Panc1 (cell line): ENCODE data around the gene CLUH. TPM values are rescaled to one million over a fixed set of nuclear protein-coding genes. Genes with fewer than 3 reads are reported as not detected.

ENCODE experiments used
- ATAC-seq: fragments of 200-7000 bp; cut with Tn5 transposase; 2 replicates; pipeline ENCODE4 v1.9.1; 2020; ENCODE audit warnings: mild to moderate bottlenecking, moderate library complexity
- BruUV-seq: library from RNA; stranded (reverse); fragments of 400-500 nt; replicated peaks from 2 replicates; lab custom pipeline; 2021; lab: Mats Ljungman, UMichigan
- CTCF ChIA-PET: fragments of 300-600 bp; sonication (Branson Sonifier 250); formaldehyde crosslinking; loops from one replicate; lab custom pipeline; 2022; ENCODE audit warnings: antibody characterized with exemption; lab: Charles Lee
- POLR2A ChIA-PET: fragments of 300-600 bp; sonication (Branson Sonifier 250); formaldehyde crosslinking; loops from one replicate; lab custom pipeline; 2022; ENCODE audit warnings: antibody characterized with exemption; lab: Charles Lee
- DNase-seq: peaks from one replicate; pipeline ENCODE4 v3.0.0-alpha.2; 2010; ENCODE audit warnings: low read depth, low spot score
- H3K27ac ChIP-seq: 2 replicates; pipeline ENCODE4 v1.5.1; 2011; ENCODE audit warnings: mild to moderate bottlenecking, low read length, inconsistent platforms
- H3K27me3 ChIP-seq: fragments of 200-500 bp; sonication (Bioruptor generic); 2 replicates; pipeline ENCODE4 v1.6.0; 2014; ENCODE audit warnings: low read length, inconsistent platforms; ENCODE audit not compliant: control insufficient read depth, insufficient read depth
- H3K36me3 ChIP-seq: fragments of 200-500 bp; sonication (Bioruptor generic); 2 replicates; pipeline ENCODE4 v1.5.1; 2014; ENCODE audit warnings: inconsistent platforms, mild to moderate bottlenecking, low read length, moderate library complexity; ENCODE audit not compliant: control insufficient read depth, insufficient read depth
- H3K4me1 ChIP-seq: 2 replicates; pipeline ENCODE4 v1.5.1; 2011; ENCODE audit warnings: inconsistent platforms, mild to moderate bottlenecking, low read length, moderate library complexity; ENCODE audit not compliant: control insufficient read depth, insufficient read depth
- H3K4me3 ChIP-seq, 2 experiments: 2 replicates each; pipeline ENCODE4 v1.5.1; 2011 to 2012; ENCODE audit warnings: low read depth in 2 of 2, low read length in 2 of 2, mild to moderate bottlenecking in 2 of 2, inconsistent platforms in 1 of 2, moderate library complexity in 1 of 2
- H3K9me3 ChIP-seq: fragments of 200-500 bp; sonication (Bioruptor generic); 2 replicates; pipeline ENCODE4 v1.5.1; 2014; ENCODE audit warnings: low read depth, mild to moderate bottlenecking, inconsistent platforms, low read length, moderate library complexity; ENCODE audit not compliant: control insufficient read depth, insufficient read depth
- CTCF ChIP-seq: fragments of 450-650 bp; IDR thresholded peaks from 2 replicates; pipeline ENCODE4 v1.5.1; 2017; ENCODE audit warnings: mild to moderate bottlenecking
- POLR2AphosphoS5 ChIP-seq: IDR thresholded peaks from 2 replicates; pipeline ENCODE4 v1.6.1; 2012; ENCODE audit warnings: mild to moderate bottlenecking, low read depth, low read length, moderate library complexity
- REST ChIP-seq, 2 experiments: IDR thresholded peaks; 2 replicates each; pipeline ENCODE4 v1.6.1; 2011 to 2012; ENCODE audit warnings: low read depth in 2 of 2, control low read depth in 1 of 2, low read length in 1 of 2, mild to moderate bottlenecking in 1 of 2, moderate library complexity in 1 of 2; ENCODE audit not compliant: insufficient read depth in 1 of 2
- SIN3A ChIP-seq: IDR thresholded peaks from 2 replicates; pipeline ENCODE4 v1.6.1; 2012; ENCODE audit warnings: low read depth, mild to moderate bottlenecking, low read length, moderate library complexity, borderline replicate concordance; ENCODE audit not compliant: insufficient read depth
- TCF7L2 ChIP-seq: IDR thresholded peaks from 2 replicates; pipeline ENCODE4 v1.6.1; 2011; ENCODE audit warnings: mild to moderate bottlenecking, low read depth, low read length, inconsistent platforms
- in situ Hi-C: cut with HindIII; loops from 2 replicates; pipeline ENCODE4 v1.10.0; 2016; ENCODE audit warnings: low sequenced_read_pairs, low pct_unique_long_range_greater_than_20kb
- intact Hi-C: fragments of 100-400 bp; cut with micrococcal nuclease; formaldehyde crosslinking; loops from one replicate; pipeline ENCODE4 v1.10.0; 2022; ENCODE audit not compliant: unreplicated experiment
- total RNA-seq: library from RNA; stranded (reverse); gene quantifications from one replicate; pipeline ENCODE4 v1.2.1, GENCODE V29; 2021; ENCODE audit not compliant: unreplicated experiment

CLUH gene
- total RNA-seq, 1 experiment from 2014 or later: 119 TPM

DNA sequence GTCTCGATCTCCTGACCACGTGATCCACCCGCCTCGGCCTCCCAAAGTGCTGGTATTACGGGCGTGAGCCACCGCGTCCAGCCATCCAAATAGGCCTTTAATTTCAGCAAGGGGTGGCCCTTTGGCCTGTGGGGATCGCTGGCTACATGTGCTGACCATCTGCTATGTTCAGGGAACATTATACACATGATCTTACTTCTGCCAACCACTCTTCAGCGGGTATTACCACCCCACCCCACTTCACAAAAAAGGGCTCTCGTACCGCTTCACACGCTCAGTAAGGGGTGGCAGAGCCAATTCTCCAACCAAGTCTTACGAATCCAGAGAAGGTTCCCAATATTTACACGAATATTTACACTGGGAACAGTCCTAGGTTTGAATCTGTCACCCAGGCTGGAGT, 26.1 kb upstream of the CLUH start:
- Histone ChIP-seq H3K36me3 (no peaks in the 10 kb centered on the region), H3K27ac (no peak overlapping the region), H3K9me3 (no peaks in the 10 kb centered on the region), H3K4me1 (no peaks in the 10 kb centered on the region), H3K27me3 (no peaks in the 10 kb centered on the region), H3K4me3 (no peak overlapping the region)
- DNase-seq (no peak), ATAC-seq (no peak)
- POLR2A ChIA-PET: no interaction called here
- in situ Hi-C loops (no loop called here), intact Hi-C loops (no loop called here)
- BruUV-seq: no TSS peak
- CTCF ChIA-PET: no interaction called here
- TF ChIP-seq SIN3A (no peak), REST (IDR thresholded peaks at IDR 0.05; ENCODE audit: insufficient read depth in 1 of 2, low read depth in 2 of 2, low read length in 1 of 2) (no peak), TCF7L2 (no peak), CTCF (no peak), POLR2AphosphoS5 (no peak)

GRCh38 chr17:2736956-2737355, 25.4 kb upstream of the CLUH start:
- in situ Hi-C loops: no loop called here
- Histone ChIP-seq H3K4me1 (no peaks in the 10 kb centered on the region), H3K27me3 (no peaks in the 10 kb centered on the region), H3K4me3 (no peak overlapping the region), H3K36me3 (no peaks in the 10 kb centered on the region), H3K9me3 (no peaks in the 10 kb centered on the region), H3K27ac (no peak overlapping the region)
- ATAC-seq (no peak), DNase-seq (no peak)
- intact Hi-C loops: no loop called here
- TF ChIP-seq REST (IDR thresholded peaks at IDR 0.05; ENCODE audit: insufficient read depth in 1 of 2, low read depth in 2 of 2, low read length in 1 of 2): no peak
- TF ChIP-seq SIN3A: no peak
- TF ChIP-seq POLR2AphosphoS5: no peak
- POLR2A ChIA-PET: no interaction called here
- BruUV-seq: no TSS peak
- CTCF ChIA-PET: no interaction called here
